K562 (cell line): ENCODE data around the gene KRTCAP2. TPM values are rescaled to one million over a fixed set of nuclear protein-coding genes. Genes with fewer than 3 reads are reported as not detected.

Source experiments
- BDP1 ChIP-seq: IDR thresholded peaks from 3 replicates; pipeline ENCODE4 v1.6.1; 2011; ENCODE audit not compliant: insufficient read length, insufficient read depth
- EP400 ChIP-seq: fragments of 450-650 bp; IDR thresholded peaks from 2 replicates; pipeline ENCODE4 v1.6.1; 2017; ENCODE audit warnings: antibody characterized with exemption, mild to moderate bottlenecking, moderate library complexity
- GABPB1 ChIP-seq: sonication (generic); formaldehyde crosslinking; IDR thresholded peaks from 2 replicates; pipeline ENCODE4 v1.8.0; 2022; ENCODE audit warnings: mild to moderate bottlenecking, missing genetic modification reagents
- GATAD2B ChIP-seq: fragments of 450-650 bp; IDR thresholded peaks from 2 replicates; pipeline ENCODE4 v1.6.1; 2017; ENCODE audit warnings: mild to moderate bottlenecking, borderline replicate concordance
- HDGF ChIP-seq: fragments of 450-650 bp; IDR thresholded peaks from 2 replicates; pipeline ENCODE4 v1.6.1; 2016
- HMG20A ChIP-seq: fragments of 450-650 bp; formaldehyde crosslinking; conservative IDR thresholded peaks from 2 replicates; pipeline ENCODE4 v1.4.0; 2020; ENCODE audit warnings: mild to moderate bottlenecking, mixed read lengths
- ILF3 ChIP-seq: fragments of 450-650 bp; IDR thresholded peaks from 2 replicates; pipeline ENCODE4 v1.6.1; 2018; ENCODE audit warnings: antibody characterized with exemption, mild to moderate bottlenecking, moderate library complexity, borderline replicate concordance
- MXD1 ChIP-seq: fragments of 250-450 bp; sonication (Bioruptor Pico); IDR thresholded peaks from 2 replicates; pipeline ENCODE4 v1.8.0; 2021; ENCODE audit warnings: borderline replicate concordance, mild to moderate bottlenecking, moderate library complexity; ENCODE audit not compliant: poor library complexity, severe bottlenecking
- NFE2L1 ChIP-seq: fragments of 450-650 bp; IDR thresholded peaks from 2 replicates; pipeline ENCODE4 v1.6.1; 2016; ENCODE audit warnings: missing genetic modification characterization, low read depth, mild to moderate bottlenecking, missing compliant biosample characterization, moderate library complexity, borderline replicate concordance
- PHB2 ChIP-seq: fragments of 450-650 bp; IDR thresholded peaks from 2 replicates; pipeline ENCODE4 v1.6.1; 2017; ENCODE audit warnings: low read depth
- POLR2AphosphoS5 ChIP-seq: IDR thresholded peaks from 2 replicates; pipeline ENCODE4 v1.6.1; 2011; ENCODE audit warnings: mild to moderate bottlenecking, low read depth, low read length, moderate library complexity; ENCODE audit not compliant: control insufficient read depth, insufficient read depth
- POU5F1 ChIP-seq: fragments of 150-350 bp; IDR thresholded peaks from 2 replicates; pipeline ENCODE4 v1.6.1; 2014; ENCODE audit warnings: borderline replicate concordance, low read length, low read depth, mild to moderate bottlenecking; ENCODE audit not compliant: partially characterized antibody
- PRMT5 ChIP-seq: sonication (generic); formaldehyde crosslinking; IDR thresholded peaks from 2 replicates; pipeline ENCODE4 v1.5.0; 2020; ENCODE audit warnings: missing genetic modification reagents
- PURB ChIP-seq: sonication (generic); formaldehyde crosslinking; IDR thresholded peaks from 2 replicates; pipeline ENCODE4 v1.9.0; 2021; ENCODE audit warnings: low read depth, mild to moderate bottlenecking, missing genetic modification reagents
- RNF2 ChIP-seq: sonication (generic); IDR thresholded peaks from 2 replicates; pipeline ENCODE4 v1.6.1; 2016
- ZC3H4 ChIP-seq: sonication (generic); formaldehyde crosslinking; IDR thresholded peaks from 2 replicates; pipeline ENCODE4 v1.9.0; 2021; ENCODE audit warnings: missing genetic modification reagents, borderline replicate concordance
- ZNF274 ChIP-seq: IDR thresholded peaks from 2 replicates; pipeline ENCODE4 v1.6.1; 2011; ENCODE audit warnings: low read depth, mild to moderate bottlenecking, low read length, moderate library complexity, borderline replicate concordance
- ZNF354B ChIP-seq: fragments of 250-450 bp; sonication (Bioruptor Pico); IDR thresholded peaks from 2 replicates; pipeline ENCODE4 v1.4.0; 2020
- polyA plus RNA-seq, 8 experiments: library from polyadenylated mRNA; depleted of rRNA in 4 of 8; stranded (reverse) in 5 of 8; unstranded in 3 of 8; fragments of >200 nt; fragmentation: Nextera tagmentation in 2 of 8; fragmentation: Illumina TruSeq in 1 of 8; extraction: Ambion mirVana in 2 of 8; extraction: Trizol in 1 of 8; gene quantifications; 2 replicates each; pipeline versions ENCODE4 v1.2.1 to v1.2.3, GENCODE V29; 2011 to 2014; ENCODE audit warnings: inconsistent platforms in 1 of 8, missing spikeins in 1 of 8
- total RNA-seq, 7 experiments: library from RNA; depleted of rRNA in 6 of 7; stranded (reverse); fragments of >200 nt in 6 of 7; fragmentation: Illumina TruSeq in 2 of 7; extraction: Trizol in 2 of 7; gene quantifications; 2 replicates each; pipeline versions ENCODE4 v1.2.1 to v1.2.3, GENCODE V29; 2011 to 2021; ENCODE audit warnings: low replicate concordance in 1 of 7
- TF ChIP-seq, protein P1 (sequence below): fragments of 450-650 bp; IDR thresholded peaks from 2 replicates; pipeline ENCODE4 v1.6.1; 2016; ENCODE audit warnings: antibody characterized with exemption
- TF ChIP-seq, protein P2 (sequence below): fragments of 250-450 bp; sonication (Bioruptor Pico); IDR thresholded peaks from 2 replicates; pipeline ENCODE4 v1.5.0; 2021

The KRTCAP2 gene
- total and polyA plus RNA-seq, 9 of the 15 experiments (the other 6 are each of a cell fraction or from before 2014, with no cell fraction given): 126 to 436 (median 244) TPM

- TF ChIP-seq ILF3 (no peak), NFE2L1 (tag) (no peak), POLR2AphosphoS5 (peak; percentile 88), PURB (CRISPR knock-in tag) (no peak), GATAD2B (no peak), HDGF (no peak), ZNF274 (no peak), PHB2 (no peak), RNF2 (no peak), ZC3H4 (no peak), EP400 (peak; percentile 87), PRMT5 (CRISPR knock-in tag) (no peak), HMG20A (no peak), MXD1 (no peak), ZNF354B (no peak), POU5F1 (peak; percentile 56), BDP1 (no peak), GABPB1 (CRISPR knock-in tag) (peak; percentile 65; the same call in 1 of the 2 replicates)
- TF ChIP-seq, protein P1, sequence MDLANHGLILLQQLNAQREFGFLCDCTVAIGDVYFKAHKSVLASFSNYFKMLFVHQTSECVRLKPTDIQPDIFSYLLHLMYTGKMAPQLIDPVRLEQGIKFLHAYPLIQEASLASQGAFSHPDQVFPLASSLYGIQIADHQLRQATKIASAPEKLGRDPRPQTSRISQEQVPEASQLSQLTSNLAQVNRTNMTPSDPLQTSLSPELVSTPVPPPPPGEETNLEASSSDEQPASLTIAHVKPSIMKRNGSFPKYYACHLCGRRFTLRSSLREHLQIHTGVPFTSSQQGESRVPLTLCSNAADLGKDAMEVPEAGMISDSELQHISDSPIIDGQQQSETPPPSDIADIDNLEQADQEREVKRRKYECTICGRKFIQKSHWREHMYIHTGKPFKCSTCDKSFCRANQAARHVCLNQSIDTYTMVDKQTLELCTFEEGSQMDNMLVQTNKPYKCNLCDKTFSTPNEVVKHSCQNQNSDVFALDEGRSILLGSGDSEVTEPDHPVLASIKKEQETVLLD: peak; percentile 97
- TF ChIP-seq, protein P2, sequence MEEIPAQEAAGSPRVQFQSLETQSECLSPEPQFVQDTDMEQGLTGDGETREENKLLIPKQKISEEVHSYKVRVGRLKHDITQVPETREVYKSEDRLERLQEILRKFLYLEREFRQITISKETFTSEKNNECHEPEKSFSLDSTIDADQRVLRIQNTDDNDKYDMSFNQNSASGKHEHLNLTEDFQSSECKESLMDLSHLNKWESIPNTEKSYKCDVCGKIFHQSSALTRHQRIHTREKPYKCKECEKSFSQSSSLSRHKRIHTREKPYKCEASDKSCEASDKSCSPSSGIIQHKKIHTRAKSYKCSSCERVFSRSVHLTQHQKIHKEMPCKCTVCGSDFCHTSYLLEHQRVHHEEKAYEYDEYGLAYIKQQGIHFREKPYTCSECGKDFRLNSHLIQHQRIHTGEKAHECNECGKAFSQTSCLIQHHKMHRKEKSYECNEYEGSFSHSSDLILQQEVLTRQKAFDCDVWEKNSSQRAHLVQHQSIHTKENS (CRISPR knock-in tag): no peak
Observed at GRCh38 chr1:155172732-155173477, at the start of gene KRTCAP2 (continued).
